Smooth muscle cell (in vitro differentiated cells): ENCODE results near the gene CEP83. TPM values are rescaled to one million over a fixed set of nuclear protein-coding genes. Genes with fewer than 3 reads are reported as not detected.

Source experiments
- DNase-seq: peaks from one replicate; lab custom pipeline; 2025; ENCODE audit not compliant: unreplicated experiment; lab: John Stamatoyannopoulos, UW
- H2AFZ ChIP-seq: fragments of 200-600 bp; sonication (generic); 2 replicates; pipeline ENCODE4 v1.6.0; 2016; ENCODE audit warnings: antibody characterized with exemption, low read depth, mild to moderate bottlenecking
- H3F3A ChIP-seq: fragments of 200-600 bp; sonication (generic); 2 replicates; pipeline ENCODE4 v1.6.0; 2017; ENCODE audit warnings: antibody characterized with exemption, low read depth
- H3K27ac ChIP-seq: fragments of 200-600 bp; sonication (generic); 2 replicates; pipeline ENCODE4 v1.5.1; 2016; ENCODE audit warnings: low read depth, mild to moderate bottlenecking
- H3K27me3 ChIP-seq: fragments of 200-600 bp; sonication (generic); 2 replicates; pipeline ENCODE4 v1.6.1; 2016; ENCODE audit warnings: low read depth, mild to moderate bottlenecking
- H3K36me3 ChIP-seq: fragments of 200-600 bp; sonication (generic); 2 replicates; pipeline ENCODE4 v1.5.1; 2016; ENCODE audit warnings: low read depth
- H3K4me1 ChIP-seq: fragments of 200-600 bp; sonication (generic); 2 replicates; pipeline ENCODE4 v1.5.1; 2016; ENCODE audit warnings: low read depth
- H3K4me2 ChIP-seq: fragments of 200-600 bp; sonication (generic); 2 replicates; pipeline ENCODE4 v1.6.0; 2016; ENCODE audit warnings: mild to moderate bottlenecking
- H3K4me3 ChIP-seq: fragments of 200-600 bp; sonication (generic); 2 replicates; pipeline ENCODE4 v1.5.1; 2016; ENCODE audit warnings: mild to moderate bottlenecking
- H3K79me2 ChIP-seq: fragments of 200-600 bp; sonication (generic); 2 replicates; pipeline ENCODE4 v1.6.0; 2016; ENCODE audit warnings: low read depth, mild to moderate bottlenecking
- H3K9ac ChIP-seq: fragments of 200-600 bp; sonication (generic); 2 replicates; pipeline ENCODE4 v1.6.0; 2016; ENCODE audit warnings: low read depth
- H3K9me3 ChIP-seq: fragments of 200-600 bp; sonication (generic); replicated peaks from 2 replicates; pipeline ENCODE4 v1.5.1; 2016; ENCODE audit warnings: low read depth
- H4K20me1 ChIP-seq: fragments of 200-600 bp; sonication (generic); 2 replicates; pipeline ENCODE4 v1.6.0; 2016; ENCODE audit warnings: low read depth
- WGBS: methylation state at CpG from one replicate; pipeline ENCODE4 v1.1.7; 2016; ENCODE audit warnings: low lambda C conversion rate; 5-methylcytosine and 5-hydroxymethylcytosine counted together
- polyA plus RNA-seq: library from polyadenylated mRNA; unstranded; fragments of >200 nt; fragmentation: Nextera tagmentation; extraction: Ambion mirVana; gene quantifications from 2 replicates; pipeline ENCODE4 v1.2.1, GENCODE V29; 2016
- total RNA-seq: library from RNA; depleted of rRNA; stranded (reverse); fragments of >200 nt; gene quantifications from 2 replicates; pipeline ENCODE4 v1.2.3, GENCODE V29; 2014
- TF ChIP-seq, protein P1 (sequence below): fragments of 200-600 bp; sonication (generic); IDR thresholded peaks from 2 replicates; pipeline ENCODE4 v1.5.1; 2017; ENCODE audit warnings: borderline replicate concordance, mild to moderate bottlenecking, antibody characterized with exemption; ENCODE audit not compliant: insufficient read depth, poor library complexity, severe bottlenecking

CEP83 gene
- total and polyA plus RNA-seq, 2 experiments from 2014 or later, result 2.8 to 30.3 TPM

GRCh38 chr12:94290353-94290752 is 169.3 kb downstream of the CEP83 start:
- TF ChIP-seq, protein P1, sequence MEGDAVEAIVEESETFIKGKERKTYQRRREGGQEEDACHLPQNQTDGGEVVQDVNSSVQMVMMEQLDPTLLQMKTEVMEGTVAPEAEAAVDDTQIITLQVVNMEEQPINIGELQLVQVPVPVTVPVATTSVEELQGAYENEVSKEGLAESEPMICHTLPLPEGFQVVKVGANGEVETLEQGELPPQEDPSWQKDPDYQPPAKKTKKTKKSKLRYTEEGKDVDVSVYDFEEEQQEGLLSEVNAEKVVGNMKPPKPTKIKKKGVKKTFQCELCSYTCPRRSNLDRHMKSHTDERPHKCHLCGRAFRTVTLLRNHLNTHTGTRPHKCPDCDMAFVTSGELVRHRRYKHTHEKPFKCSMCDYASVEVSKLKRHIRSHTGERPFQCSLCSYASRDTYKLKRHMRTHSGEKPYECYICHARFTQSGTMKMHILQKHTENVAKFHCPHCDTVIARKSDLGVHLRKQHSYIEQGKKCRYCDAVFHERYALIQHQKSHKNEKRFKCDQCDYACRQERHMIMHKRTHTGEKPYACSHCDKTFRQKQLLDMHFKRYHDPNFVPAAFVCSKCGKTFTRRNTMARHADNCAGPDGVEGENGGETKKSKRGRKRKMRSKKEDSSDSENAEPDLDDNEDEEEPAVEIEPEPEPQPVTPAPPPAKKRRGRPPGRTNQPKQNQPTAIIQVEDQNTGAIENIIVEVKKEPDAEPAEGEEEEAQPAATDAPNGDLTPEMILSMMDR, result no peak
- no peaks in the 10 kb centered on the region for H3K36me3 ChIP-seq
- H3K27ac ChIP-seq, result peak overlapping the region; percentile 40
- H3K9me3 ChIP-seq, result no peaks in the 10 kb centered on the region
- 7% methylated on average over 4 of the region's 4 CpGs for WGBS
- H3K4me3 ChIP-seq, result no peak overlapping the region
- H3K4me2 ChIP-seq, result peak overlapping the region; percentile 69
- peaks cover 24% of the 10 kb centered on the region for H3K27me3 ChIP-seq
- no peak overlapping the region for H2AFZ ChIP-seq
- no peaks in the 10 kb centered on the region for H3K79me2 ChIP-seq
- peaks cover 27% of the 10 kb centered on the region for H3K4me1 ChIP-seq
- no peak overlapping the region for H3K9ac ChIP-seq
- no peak for DNase-seq
- H4K20me1 ChIP-seq, result no peaks in the 10 kb centered on the region
- H3F3A ChIP-seq, result peaks cover 8% of the 10 kb centered on the region

DNA sequence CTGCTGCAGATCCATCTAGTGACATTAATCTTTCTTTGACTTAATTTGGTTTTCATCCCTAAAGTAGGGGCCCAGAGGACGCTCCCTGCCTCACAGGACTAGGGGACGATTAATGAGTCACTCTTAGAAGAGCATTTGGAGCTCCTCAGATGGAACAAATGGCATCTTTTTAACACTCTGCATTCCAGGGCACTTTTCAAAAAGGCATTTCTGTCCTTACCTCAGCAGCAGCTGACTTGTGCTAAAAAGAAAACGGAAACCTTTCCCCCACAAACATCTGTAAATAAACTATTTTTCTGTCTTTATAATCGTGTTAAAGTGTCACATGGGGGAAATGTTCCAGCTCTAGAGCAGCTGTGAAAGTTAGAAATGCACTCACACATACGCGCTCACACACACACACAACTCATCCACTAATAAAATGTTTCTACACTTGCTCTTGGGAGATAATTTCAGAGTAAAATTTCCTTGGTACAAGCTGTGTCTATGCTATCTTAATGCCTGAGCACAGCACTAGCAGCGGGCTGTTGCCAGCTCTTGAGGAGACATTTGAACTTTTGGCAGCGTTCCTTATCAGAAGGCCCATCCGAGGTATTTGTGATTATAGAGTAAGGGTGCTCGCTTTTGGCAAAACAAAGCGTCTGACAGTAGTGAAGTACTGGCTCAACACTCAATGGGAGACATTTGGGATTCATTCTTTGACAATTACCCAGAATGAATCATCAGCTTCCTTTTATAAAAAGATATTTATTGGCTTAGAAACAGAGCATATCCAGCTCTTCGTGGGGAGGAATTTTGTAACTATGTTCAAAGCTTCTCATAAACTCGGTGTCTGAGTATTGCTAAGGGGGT is 170.0 kb downstream of the CEP83 start:
- H3K4me1 ChIP-seq, result peaks cover 27% of the 10 kb centered on the region
- peaks cover 8% of the 10 kb centered on the region for H3F3A ChIP-seq
- no peak overlapping the region for H2AFZ ChIP-seq
- no peaks in the 10 kb centered on the region for H3K79me2 ChIP-seq
- H3K9me3 ChIP-seq, result no peaks in the 10 kb centered on the region
- H3K27ac ChIP-seq, result peak overlapping the region; percentile 40
- no peaks in the 10 kb centered on the region for H3K36me3 ChIP-seq
- peaks cover 31% of the 10 kb centered on the region for H3K27me3 ChIP-seq
- no peaks in the 10 kb centered on the region for H4K20me1 ChIP-seq
- TF ChIP-seq, protein P1, result no peak
- peak overlapping the region; percentile 69 for H3K4me2 ChIP-seq
- no peak for DNase-seq
- no peak overlapping the region for H3K9ac ChIP-seq
- 14% methylated on average over 13 of the region's 13 CpGs for WGBS
- H3K4me3 ChIP-seq, result no peak overlapping the region

- Histone ChIP-seq H3K79me2 (no peaks in the 10 kb centered on the region), H3F3A (peaks cover 8% of the 10 kb centered on the region), H3K27ac (no peak overlapping the region), H3K9me3 (no peaks in the 10 kb centered on the region), H3K9ac (no peak overlapping the region), H2AFZ (no peak overlapping the region), H4K20me1 (no peaks in the 10 kb centered on the region), H3K4me3 (no peak overlapping the region), H3K27me3 (peaks cover 47% of the 10 kb centered on the region), H3K4me1 (peaks cover 27% of the 10 kb centered on the region), H3K4me2 (no peak overlapping the region), H3K36me3 (no peaks in the 10 kb centered on the region)
- DNase-seq, result no peak
- TF ChIP-seq, protein P1, result no peak
- 74% methylated on average over 10 of the region's 10 CpGs for WGBS
Measured at GRCh38 chr12:94287245-94287628, 172.4 kb downstream of the CEP83 start.
